NCI-H2227 (cell line): Measurements from ENCODE around the gene TMEM51.

Experiments used
- DNase-seq: peaks from one replicate; lab custom pipeline; 2025; ENCODE audit not compliant: unreplicated experiment; lab: John Stamatoyannopoulos, UW

Gene TMEM51

GRCh38 chr1:15242766-15243165 lies 89.2 kb downstream of the TMEM51 start:
- DNase-seq, result no peak

DNA sequence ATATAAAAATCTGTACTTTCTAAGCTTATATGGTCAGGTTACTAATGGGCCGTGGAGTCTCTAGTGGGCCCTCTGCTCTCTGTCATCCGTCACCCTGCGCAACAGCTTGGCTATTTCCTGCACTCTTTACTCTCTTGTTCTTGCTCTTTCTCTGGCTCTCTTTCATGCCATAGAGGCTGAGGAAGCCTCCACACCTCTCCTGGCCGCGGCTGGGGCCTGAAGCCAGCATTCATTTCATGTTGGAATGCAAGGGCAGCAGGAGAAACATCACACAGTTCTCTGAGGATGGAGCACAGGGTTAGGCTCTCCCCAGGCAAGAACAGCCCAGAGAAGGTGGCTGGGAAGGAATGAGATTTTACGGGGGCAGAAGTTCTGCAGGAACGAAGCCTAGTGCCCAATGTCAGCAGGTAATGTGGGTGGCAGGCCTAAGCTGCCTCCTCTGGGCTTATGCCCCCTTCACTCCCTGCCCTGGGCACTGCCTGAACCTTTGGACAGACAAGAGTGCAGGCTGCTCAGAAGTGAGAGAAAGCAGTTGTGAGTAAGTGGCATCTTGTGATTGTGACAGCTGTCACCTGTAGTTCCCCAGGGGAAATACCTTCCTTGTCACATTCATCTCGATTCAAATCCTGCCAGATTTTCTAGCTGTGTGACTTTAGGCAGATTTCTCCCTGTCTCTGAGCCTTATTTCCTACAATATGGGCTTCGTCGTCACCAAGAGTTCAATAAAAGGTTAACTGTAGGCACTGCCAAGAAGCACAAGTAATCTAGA lies 89.9 kb downstream of the TMEM51 start:
- DNase-seq, result no peak

DNA sequence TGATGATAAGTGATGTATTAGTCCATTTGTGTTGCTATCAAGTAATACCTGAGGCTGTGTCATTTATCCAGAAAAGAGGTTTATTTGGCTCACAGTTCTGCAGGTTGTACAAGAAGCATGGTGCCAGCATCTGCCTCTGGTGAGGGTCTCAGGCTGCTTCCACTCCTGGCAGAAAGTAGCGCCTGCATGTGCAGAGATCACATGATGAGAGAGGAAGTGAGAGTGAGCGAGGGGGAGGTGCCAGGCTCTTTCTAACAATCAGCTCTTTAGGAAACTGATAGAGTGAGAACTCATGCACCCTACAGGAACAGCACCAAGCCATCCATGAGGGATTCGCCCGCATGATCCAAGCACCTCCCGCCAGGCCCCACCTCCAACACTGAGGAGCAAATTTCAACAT lies 91.3 kb downstream of the TMEM51 start:
- no peak for DNase-seq

DNA sequence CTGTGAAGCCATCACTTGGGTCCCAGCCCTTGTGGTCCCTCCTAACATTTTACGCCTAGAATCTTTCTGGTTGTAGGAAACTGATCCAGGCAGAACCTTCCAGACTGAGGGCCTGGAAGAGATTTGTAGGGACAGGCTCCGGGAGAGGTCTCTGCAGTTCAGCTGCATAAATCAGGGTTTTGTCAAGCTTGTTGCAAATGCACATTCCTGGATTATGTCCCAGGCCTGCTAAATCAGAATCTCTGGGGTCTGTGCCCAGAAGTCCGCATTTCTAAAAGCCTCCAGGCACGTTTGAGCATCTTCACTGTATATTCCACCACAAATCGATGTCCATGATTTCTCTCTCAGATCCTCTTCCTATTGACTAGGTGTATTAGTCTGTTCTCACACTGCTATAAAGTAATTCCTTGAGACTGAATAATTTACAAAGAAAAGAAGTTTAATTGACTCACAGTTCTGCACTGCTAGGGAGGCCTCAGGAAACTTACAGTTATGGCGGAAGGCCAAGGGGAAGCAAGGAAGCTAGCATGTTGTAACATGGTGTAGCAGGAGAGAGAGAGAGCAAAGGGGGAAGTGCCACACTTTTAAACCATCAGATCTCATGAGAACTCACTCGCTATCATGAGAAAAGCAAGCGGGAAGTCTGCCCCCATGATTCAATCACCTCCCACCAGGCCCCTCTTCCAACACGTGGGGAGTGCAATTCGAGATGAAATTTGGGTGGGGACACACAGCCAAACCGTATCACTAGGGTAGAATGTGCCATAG lies 92.2 kb downstream of the TMEM51 start:
- DNase-seq, result no peak

- peak; percentile 88 for DNase-seq
Measured at GRCh38 chr1:15246960-15247614, 93.5 kb downstream of the TMEM51 start, which contains the start of gene FHAD1. Gene FHAD1 (plus strand): TSS chr1:15247223. CDS start chr1:15251785, 4,562 bp downstream.

GRCh38 chr1:15248216-15248615 lies 94.7 kb downstream of the TMEM51 start:
- no peak for DNase-seq

DNA sequence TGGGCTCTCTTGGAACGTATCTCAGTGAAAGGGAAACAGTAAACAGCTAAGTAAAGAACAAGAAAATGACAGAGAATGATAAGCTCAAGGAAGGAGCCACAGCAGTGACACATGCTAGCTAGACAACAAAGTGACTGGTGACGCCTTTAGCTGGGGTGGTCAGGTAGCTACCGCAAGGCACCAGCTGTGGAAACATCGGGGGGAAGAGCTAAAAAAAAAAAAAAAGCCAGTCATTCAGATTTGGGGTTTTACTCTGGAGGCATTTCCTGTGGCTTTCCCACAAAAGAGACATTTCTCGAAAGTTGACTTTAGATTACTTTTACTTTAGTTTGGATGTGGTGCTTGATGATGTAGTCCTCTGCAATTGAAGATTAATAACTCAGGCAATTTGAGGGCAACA lies 95.5 kb downstream of the TMEM51 start:
- DNase-seq, result no peak

GRCh38 chr1:15251857-15252835 lies 98.6 kb downstream of the TMEM51 start:
- no peak for DNase-seq

DNA sequence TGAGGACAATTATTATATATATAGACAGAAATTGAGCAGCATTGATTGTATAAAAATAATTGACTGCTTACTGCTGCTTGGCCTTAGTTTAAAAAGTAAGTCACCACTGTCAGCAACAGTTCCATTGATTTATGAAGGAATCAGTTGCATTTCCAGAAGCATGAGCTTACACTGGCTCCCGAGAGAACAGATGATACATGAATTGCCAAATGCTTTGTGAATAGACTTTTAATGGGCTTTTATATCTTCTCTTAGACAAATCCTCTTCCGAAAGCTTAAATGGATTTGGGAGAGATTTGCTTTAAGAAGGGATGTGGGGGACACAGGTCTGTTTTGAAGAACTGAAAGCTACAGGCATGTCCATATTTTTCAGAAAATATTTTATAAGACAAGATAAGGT lies 101.0 kb downstream of the TMEM51 start:
- DNase-seq, result no peak

- DNase-seq, result no peak
Measured at GRCh38 chr1:15255582-15256149, 102.1 kb downstream of the TMEM51 start.

DNA sequence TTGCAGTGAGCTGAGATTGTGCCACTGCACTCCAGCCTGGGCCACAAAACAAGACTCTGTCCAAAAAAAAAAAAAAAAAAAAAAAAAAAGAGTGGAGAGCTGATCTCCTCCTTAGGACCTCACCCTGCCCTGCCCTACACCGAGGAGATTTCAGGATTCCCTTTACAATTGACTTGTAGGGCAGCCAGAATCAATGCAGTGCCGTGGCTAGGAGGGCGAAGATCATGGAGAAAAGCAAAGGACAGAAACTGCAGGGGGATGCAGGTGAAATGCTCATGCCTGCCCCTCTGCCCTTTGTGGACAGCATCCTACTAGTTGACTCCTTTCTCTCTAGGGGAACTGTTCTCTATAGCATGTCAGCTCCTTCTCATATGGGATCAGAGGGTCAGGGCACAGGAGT lies 103.0 kb downstream of the TMEM51 start:
- DNase-seq, result no peak

- no peak for DNase-seq
Measured at GRCh38 chr1:15257309-15257708, 103.8 kb downstream of the TMEM51 start.

DNA sequence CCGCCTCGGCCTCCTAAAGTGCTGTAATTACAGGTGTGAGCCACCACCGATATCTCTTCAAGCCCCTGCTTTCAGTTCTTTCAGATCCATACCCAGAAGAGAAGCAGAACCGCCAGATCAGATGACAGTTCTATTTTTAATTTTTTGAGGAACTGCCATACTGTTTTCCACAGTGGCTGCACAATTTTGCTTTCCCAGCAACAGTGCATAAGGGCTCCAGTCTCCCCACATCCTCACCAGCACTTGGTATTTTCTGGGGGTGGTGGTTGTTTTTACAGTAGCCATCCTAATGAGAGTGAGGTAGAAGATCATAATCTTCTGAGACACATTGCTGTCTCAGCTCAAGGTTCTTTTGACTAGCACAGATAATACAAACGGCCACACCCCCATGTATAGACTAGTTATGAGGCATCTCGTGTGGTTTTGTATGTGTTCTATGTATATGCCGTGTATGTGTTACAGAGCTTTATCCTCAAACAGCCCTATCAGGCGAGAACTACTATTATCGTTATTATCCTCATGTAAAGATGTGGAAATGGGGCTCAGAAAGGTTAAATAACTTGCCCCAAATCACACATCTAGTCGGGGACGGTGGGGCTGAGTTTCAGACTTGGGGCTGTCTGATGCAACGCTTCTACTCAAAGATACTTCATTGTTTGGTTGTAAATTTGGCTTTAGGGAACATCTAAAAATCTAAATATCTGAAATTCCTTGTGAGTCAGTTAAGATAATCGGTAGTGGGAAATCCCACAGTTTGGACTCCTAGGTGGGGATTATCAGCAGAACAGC lies 105.5 kb downstream of the TMEM51 start:
- no peak for DNase-seq

DNA sequence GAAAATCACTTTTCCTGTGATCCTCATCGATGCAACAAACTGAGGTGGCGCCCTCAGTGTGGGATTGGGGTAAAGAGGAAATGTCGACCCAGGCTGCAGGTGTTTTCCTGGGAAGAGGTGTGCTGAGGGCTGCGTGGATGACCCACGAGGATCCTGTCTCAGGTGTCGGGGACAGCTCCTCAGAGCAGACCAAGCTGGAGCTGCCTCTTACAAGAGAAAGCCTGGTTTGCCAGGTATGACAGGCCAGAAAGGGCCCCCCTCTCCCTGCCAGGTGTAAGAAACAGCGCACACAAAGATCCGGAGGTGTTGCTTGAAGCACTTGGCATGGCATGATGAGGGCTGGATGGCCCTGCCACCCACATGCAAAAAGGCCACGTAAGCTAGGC lies 106.1 kb downstream of the TMEM51 start:
- DNase-seq, result no peak

- DNase-seq, result no peak
Measured at GRCh38 chr1:15260418-15261154, 107.0 kb downstream of the TMEM51 start.

GRCh38 chr1:15261155-15262002 lies 107.8 kb downstream of the TMEM51 start:
- no peak for DNase-seq

GRCh38 chr1:15262003-15262377 lies 108.4 kb downstream of the TMEM51 start:
- no peak for DNase-seq

DNA sequence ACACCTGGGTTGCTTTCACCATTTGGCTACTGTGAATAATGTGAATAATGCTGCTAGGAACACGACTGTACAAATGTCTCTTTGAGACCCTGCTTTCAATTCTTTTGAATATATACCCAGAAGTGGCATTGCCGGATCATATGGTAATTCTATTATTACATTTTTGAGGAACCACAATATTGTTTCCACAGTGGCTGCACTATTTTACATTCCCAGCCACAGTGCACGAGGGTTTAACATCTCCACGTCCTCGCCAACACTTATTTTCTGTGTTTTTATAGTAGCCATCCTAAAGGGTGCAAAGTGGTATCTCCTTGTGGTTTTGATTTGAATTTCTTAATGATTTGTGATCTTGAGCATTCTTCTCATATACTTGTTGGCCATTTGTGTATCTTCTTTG lies 109.2 kb downstream of the TMEM51 start:
- no peak for DNase-seq
